Measurements from ENCODE around the gene LRP10. TPM values are rescaled to one million over a fixed set of nuclear protein-coding genes. Genes with fewer than 3 reads are reported as not detected.

Gene LRP10
- total RNA-seq, 1 experiment from 2014 or later = 42.7 TPM

DNA sequence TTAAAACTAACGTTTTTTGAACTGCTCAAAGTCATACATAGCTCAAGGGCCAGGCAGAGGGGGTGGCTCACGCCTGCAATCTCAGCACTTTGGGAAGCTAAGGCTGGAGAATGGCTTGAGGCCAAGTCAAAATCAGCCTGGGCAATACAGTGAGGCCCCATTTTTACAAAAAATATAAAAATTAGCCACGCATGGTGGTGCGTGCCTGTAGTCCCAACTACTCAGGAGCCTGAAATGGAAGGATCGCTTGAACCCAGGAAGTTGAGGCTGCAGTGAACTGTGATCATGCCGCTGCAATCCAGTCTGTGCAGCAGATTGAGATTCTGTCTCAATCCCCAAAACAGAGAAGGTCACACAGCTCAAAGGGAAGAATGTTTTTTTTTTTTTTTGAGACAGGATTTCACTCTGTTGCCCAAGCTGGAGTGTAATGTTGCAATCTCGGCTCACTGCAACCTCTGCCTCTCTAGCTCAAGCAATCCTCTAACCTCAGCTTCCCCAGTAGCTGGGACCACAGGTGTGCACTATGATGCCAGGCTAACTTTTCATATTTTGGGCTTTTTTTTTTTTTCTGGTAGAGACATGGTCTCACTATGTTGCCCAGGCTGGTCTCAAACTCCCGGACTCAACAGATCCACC, 44.5 kb downstream of the LRP10 start:
- Histone ChIP-seq H3K4me1 (ENCODE audit: control insufficient read depth in 1 of 2, insufficient read depth in 2 of 2, low read length in 2 of 2) (peaks cover 9 to 15% of the 10 kb centered on the region in 2 experiments), H2AFZ (ENCODE audit: low read depth, low read length, poor library complexity, severe bottlenecking) (no peak overlapping the region), H3K27ac (ENCODE audit: low read depth, low read length) (no peak overlapping the region), H3K4me2 (ENCODE audit: low read length) (no peak overlapping the region), H4K20me1 (ENCODE audit: insufficient read depth) (no peaks in the 10 kb centered on the region), H3K4me3 (replicated peaks in 1 of 2; ENCODE audit: low read depth in 1 of 2, low read length in 2 of 2) (no peak overlapping the region), H3K9me3 (ENCODE audit: control insufficient read depth in 1 of 2, insufficient read depth in 1 of 2, low read depth in 1 of 2, low read length in 2 of 2) (no peaks in the 10 kb centered on the region), H3K36me3 (ENCODE audit: control insufficient read depth in 1 of 2, insufficient read depth in 2 of 2, low read length in 2 of 2) (peaks cover 11% of the 10 kb centered on the region in 2 experiments; a peak in 3 of 4 replicates), H3K9ac (ENCODE audit: low read length) (no peak overlapping the region), H3K9me2 (ENCODE audit: insufficient read depth) (no peaks in the 10 kb centered on the region), H3K79me2 (ENCODE audit: insufficient read depth, low read length) (peaks cover 67% of the 10 kb centered on the region), H3K27me3 (ENCODE audit: insufficient read depth, low read length) (no peaks in the 10 kb centered on the region)
- DNase-seq (ENCODE audit: low read depth, low spot score) = no peak
- POLR2A ChIA-PET = interaction anchor here (4.8 kb wide), 1 partner anchor 14 kb away, joined by 29 read pairs; the partner anchor contains the start of gene PRMT5
- RAD21 ChIA-PET (ENCODE audit: low non-redundant PET in 1 of 2, low total read pairs in 2 of 2, uncharacterized antibody in 2 of 2, unreplicated experiment in 2 of 2) = no interaction called here
- ATAC-seq = no peak
- intact Hi-C loops (cut with micrococcal nuclease) = loop anchor here (5.0 kb wide), 1 partner anchor 44 kb away; the partner anchor contains the start of gene LRP10
- no peak for TF ChIP-seq YY1 (IDR thresholded peaks at IDR 0.05; ENCODE audit: extremely low read depth, insufficient replicate concordance, low read depth, low read length)
- no peak for TF ChIP-seq SRF (IDR thresholded peaks at IDR 0.05; ENCODE audit: low read depth)
- TF ChIP-seq EGR1 (IDR thresholded peaks at IDR 0.05; ENCODE audit: low read depth) = no peak
- TF ChIP-seq JUND (IDR thresholded peaks at IDR 0.05) = no peak
- no peak for TF ChIP-seq RAD21 (IDR thresholded peaks at IDR 0.05; ENCODE audit: low read depth)
- TF ChIP-seq TCF7L2 (IDR thresholded peaks at IDR 0.05; ENCODE audit: borderline replicate concordance, extremely low read depth, insufficient read depth, insufficient read length) = no peak
- no peak for TF ChIP-seq EZH2phosphoT487 (IDR thresholded peaks at IDR 0.05; ENCODE audit: borderline replicate concordance)
- no peak for TF ChIP-seq ZFX (IDR thresholded peaks at IDR 0.05)
- TF ChIP-seq, protein P1, sequence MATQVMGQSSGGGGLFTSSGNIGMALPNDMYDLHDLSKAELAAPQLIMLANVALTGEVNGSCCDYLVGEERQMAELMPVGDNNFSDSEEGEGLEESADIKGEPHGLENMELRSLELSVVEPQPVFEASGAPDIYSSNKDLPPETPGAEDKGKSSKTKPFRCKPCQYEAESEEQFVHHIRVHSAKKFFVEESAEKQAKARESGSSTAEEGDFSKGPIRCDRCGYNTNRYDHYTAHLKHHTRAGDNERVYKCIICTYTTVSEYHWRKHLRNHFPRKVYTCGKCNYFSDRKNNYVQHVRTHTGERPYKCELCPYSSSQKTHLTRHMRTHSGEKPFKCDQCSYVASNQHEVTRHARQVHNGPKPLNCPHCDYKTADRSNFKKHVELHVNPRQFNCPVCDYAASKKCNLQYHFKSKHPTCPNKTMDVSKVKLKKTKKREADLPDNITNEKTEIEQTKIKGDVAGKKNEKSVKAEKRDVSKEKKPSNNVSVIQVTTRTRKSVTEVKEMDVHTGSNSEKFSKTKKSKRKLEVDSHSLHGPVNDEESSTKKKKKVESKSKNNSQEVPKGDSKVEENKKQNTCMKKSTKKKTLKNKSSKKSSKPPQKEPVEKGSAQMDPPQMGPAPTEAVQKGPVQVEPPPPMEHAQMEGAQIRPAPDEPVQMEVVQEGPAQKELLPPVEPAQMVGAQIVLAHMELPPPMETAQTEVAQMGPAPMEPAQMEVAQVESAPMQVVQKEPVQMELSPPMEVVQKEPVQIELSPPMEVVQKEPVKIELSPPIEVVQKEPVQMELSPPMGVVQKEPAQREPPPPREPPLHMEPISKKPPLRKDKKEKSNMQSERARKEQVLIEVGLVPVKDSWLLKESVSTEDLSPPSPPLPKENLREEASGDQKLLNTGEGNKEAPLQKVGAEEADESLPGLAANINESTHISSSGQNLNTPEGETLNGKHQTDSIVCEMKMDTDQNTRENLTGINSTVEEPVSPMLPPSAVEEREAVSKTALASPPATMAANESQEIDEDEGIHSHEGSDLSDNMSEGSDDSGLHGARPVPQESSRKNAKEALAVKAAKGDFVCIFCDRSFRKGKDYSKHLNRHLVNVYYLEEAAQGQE (IDR thresholded peaks at IDR 0.05; ENCODE audit: low read depth) = no peak
- no peak for TF ChIP-seq POLR2AphosphoS5 (IDR thresholded peaks at IDR 0.05; ENCODE audit: low read depth, low read length)
- no TSS peak for BruUV-seq (replicated peaks)
- CTCF ChIA-PET = interaction anchor here (1.0 to 1.2 kb wide), 2 partner anchors 14 kb away, joined by 3 read pairs; no protein-coding TSS in a partner anchor
